Suppressor macrophage (primary cell): Measurements from ENCODE around the gene CEACAM20.
"Not testable (repeated sequence)": the region's sequence is repeated elsewhere in the genome, so short reads cannot be mapped to it uniquely, and the experiment has no call there.

ENCODE experiments used
- DNase-seq, 4 experiments: peaks; one replicate each; pipeline ENCODE4 v3.0.0-alpha.2; 2020 to 2022

CEACAM20 gene

GRCh38 chr19:44476559-44477408 lies 52.7 kb downstream of the CEACAM20 start:
- DNase-seq: peak; percentile 9 to 33 (median 25)

- DNase-seq: not testable (repeated sequence)
Observed at GRCh38 chr19:44468730-44469129, 60.7 kb downstream of the CEACAM20 start.

- not testable (repeated sequence) for DNase-seq
Observed at GRCh38 chr19:44462600-44463286, 66.7 kb downstream of the CEACAM20 start.
